ENCODE results near the gene LCK. TPM values are rescaled to one million over a fixed set of nuclear protein-coding genes. Genes with fewer than 3 reads are reported as not detected.

Gene LCK
- total and polyA plus RNA-seq, 8 donors, result 0.95 to 8.8 (median 1.7) TPM

GRCh38 chr1:32265846-32266245, 14.8 kb downstream of the LCK start:
- DNase-seq (no peak), ATAC-seq (no peak)
- Histone ChIP-seq H3K4me1 (peaks cover 0 to 8% of the 10 kb centered on the region in 2 donors), H3K4me3 (no peak overlapping the region), H3K36me3 (no peaks in the 10 kb centered on the region), H3K9me3 (no peaks in the 10 kb centered on the region), H3K27ac (no peak overlapping the region), H3K27me3 (no peaks in the 10 kb centered on the region)
- no peak for TF ChIP-seq CTCF (IDR thresholded peaks at IDR 0.05)
- intact Hi-C loops (cut with DNase I), result no loop called here

DNA sequence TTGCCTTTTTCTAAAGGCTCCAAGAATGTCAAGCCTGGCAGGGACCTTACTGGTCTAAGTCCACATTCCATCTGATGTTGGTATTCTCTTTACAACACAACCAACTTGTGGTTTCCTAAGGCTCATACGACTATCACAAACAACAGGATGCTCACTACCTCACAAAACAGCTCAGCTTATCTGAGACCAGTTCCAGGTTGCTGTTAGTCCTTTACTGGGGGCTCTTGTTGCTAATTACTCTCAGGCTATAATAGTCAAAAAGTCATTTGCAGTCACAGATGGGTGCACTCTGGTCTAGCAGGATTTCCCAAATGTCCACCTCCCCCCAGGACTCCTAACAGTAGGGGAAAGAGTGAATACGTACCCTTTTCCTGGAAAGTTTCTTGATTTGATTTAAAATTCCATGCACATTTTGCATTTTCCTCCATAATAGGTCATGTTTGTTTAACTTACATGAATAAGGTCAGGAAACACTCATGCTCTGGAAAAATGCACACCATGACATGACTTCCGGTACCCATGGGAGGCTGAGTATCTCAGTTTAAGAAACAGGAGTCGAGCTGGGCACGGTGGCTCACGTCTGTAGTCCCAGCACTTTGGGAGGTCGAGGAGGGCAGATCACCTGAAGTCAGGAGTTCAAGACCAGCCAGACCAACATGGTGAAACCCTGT, 16.0 kb downstream of the LCK start:
- DNase-seq (peak in 1 of 4 donors; percentile 49), ATAC-seq (no peak)
- Histone ChIP-seq H3K27me3 (no peaks in the 10 kb centered on the region), H3K4me3 (no peak overlapping the region), H3K27ac (peak overlapping the region in 1 of 2 donors; percentile 13), H3K4me1 (peaks cover 0 to 8% of the 10 kb centered on the region in 2 donors), H3K36me3 (no peaks in the 10 kb centered on the region), H3K9me3 (no peaks in the 10 kb centered on the region)
- no peak for TF ChIP-seq CTCF (IDR thresholded peaks at IDR 0.05)
- intact Hi-C loops (cut with DNase I), result no loop called here

GRCh38 chr1:32269744-32270143, 18.7 kb downstream of the LCK start:
- peaks cover 0 to 8% of the 10 kb centered on the region in 2 donors for H3K4me1 ChIP-seq
- no peaks in the 10 kb centered on the region for H3K9me3 ChIP-seq
- TF ChIP-seq CTCF (IDR thresholded peaks at IDR 0.05), result no peak
- no peak for DNase-seq
- intact Hi-C loops (cut with DNase I), result no loop called here
- H3K36me3 ChIP-seq, result no peaks in the 10 kb centered on the region
- H3K27ac ChIP-seq, result no peak overlapping the region
- no peak for ATAC-seq
- no peak overlapping the region for H3K4me3 ChIP-seq
- peaks cover under 1 to 16% of the 10 kb centered on the region in 2 donors for H3K27me3 ChIP-seq

GRCh38 chr1:32272557-32273390, 21.7 kb downstream of the LCK start:
- DNase-seq, result no peak
- Histone ChIP-seq H3K36me3 (no peaks in the 10 kb centered on the region), H3K27ac (no peak overlapping the region), H3K4me3 (no peak overlapping the region), H3K27me3 (peaks cover 18 to 36% of the 10 kb centered on the region in 2 donors), H3K9me3 (no peaks in the 10 kb centered on the region), H3K4me1 (no peaks in the 10 kb centered on the region)
- intact Hi-C loops (cut with DNase I), result no loop called here
- ATAC-seq, result no peak
- TF ChIP-seq CTCF (IDR thresholded peaks at IDR 0.05), result no peak

All from left lung (tissue), 10 donors.